Measurements from ENCODE around the gene COL13A1. TPM values are rescaled to one million over a fixed set of nuclear protein-coding genes. Genes with fewer than 3 reads are reported as not detected.

Gene COL13A1
- total and polyA plus RNA-seq, 4 donors, result 0.17 to 0.47 (median 0.18) TPM

DNA sequence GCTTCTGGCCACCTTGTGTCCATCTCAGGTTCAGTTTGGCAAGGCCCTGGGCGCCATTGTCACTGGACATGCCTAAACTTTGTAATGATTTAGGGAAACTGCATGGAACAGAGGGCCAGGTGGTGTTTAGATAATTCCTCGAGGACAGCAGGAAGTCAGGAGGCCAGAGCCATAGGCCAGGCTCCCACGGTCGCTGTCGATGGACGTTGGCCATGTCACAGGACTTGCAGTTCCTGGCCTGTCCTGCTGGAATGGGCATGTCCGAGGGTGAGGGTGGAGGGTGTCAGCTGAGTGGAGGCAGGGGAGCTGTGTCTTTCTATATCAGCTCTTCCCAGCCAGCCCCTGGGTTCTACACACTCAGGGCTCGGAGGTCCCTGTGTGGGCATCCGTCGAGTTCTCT lies 143.1 kb downstream of the COL13A1 start:
- Histone ChIP-seq H3K27me3 (ENCODE audit: control insufficient read depth in 4 of 4, insufficient read depth in 4 of 4, low read length in 3 of 4) (no peaks in the 10 kb centered on the region), H3K4me1 (ENCODE audit: control insufficient read depth in 4 of 4, insufficient read depth in 4 of 4, low read length in 3 of 4) (no peaks in the 10 kb centered on the region), H3K4me3 (ENCODE audit: low read depth in 1 of 3, low read length in 3 of 3) (no peak overlapping the region), H3K27ac (ENCODE audit: low read depth in 1 of 2, low read length in 2 of 2) (no peak overlapping the region), H3K36me3 (ENCODE audit: control insufficient read depth in 4 of 4, insufficient read depth in 3 of 4, low read depth in 1 of 4, low read length in 3 of 4) (no peaks in the 10 kb centered on the region), H3K9me3 (ENCODE audit: control insufficient read depth in 4 of 4, low read length in 3 of 4) (peaks cover 0 to 7% (median 1%) of the 10 kb centered on the region in 4 donors), H3K9ac (ENCODE audit: low read depth in 1 of 2, low read length in 2 of 2) (no peak overlapping the region)
- 86% methylated on average over 10 of the region's 10 CpGs for WGBS
- TF ChIP-seq REST (IDR thresholded peaks at IDR 0.05), result no peak
- no peak for TF ChIP-seq JUND (IDR thresholded peaks at IDR 0.05)
- no peak for TF ChIP-seq SP1 (IDR thresholded peaks at IDR 0.05)
- no peak for TF ChIP-seq YY1 (IDR thresholded peaks at IDR 0.05)
- TF ChIP-seq HNF4G (IDR thresholded peaks at IDR 0.05), result no peak
- no peak for TF ChIP-seq RXRA (IDR thresholded peaks at IDR 0.05)
- TF ChIP-seq FOXA2 (IDR thresholded peaks at IDR 0.05), result no peak
- no peak for TF ChIP-seq GABPA (IDR thresholded peaks at IDR 0.05 in 1 of 2, conservative IDR thresholded peaks at IDR 0.05 in 1 of 2)
- no peak for TF ChIP-seq FOXA1 (IDR thresholded peaks at IDR 0.05)
- TF ChIP-seq TAF1 (conservative IDR thresholded peaks at IDR 0.05), result no peak
- no peak for TF ChIP-seq RAD21 (IDR thresholded peaks at IDR 0.05)
- no peak for TF ChIP-seq HNF4A (conservative IDR thresholded peaks at IDR 0.05)
- TF ChIP-seq, protein P1, sequence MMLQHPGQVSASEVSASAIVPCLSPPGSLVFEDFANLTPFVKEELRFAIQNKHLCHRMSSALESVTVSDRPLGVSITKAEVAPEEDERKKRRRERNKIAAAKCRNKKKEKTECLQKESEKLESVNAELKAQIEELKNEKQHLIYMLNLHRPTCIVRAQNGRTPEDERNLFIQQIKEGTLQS (IDR thresholded peaks at IDR 0.05), result no peak
- DNase-seq (ENCODE audit: low spot score), result no peak

GRCh38 chr10:69948261-69948660 lies 146.6 kb downstream of the COL13A1 start:
- H3K4me3 ChIP-seq (ENCODE audit: low read depth in 1 of 3, low read length in 3 of 3), result no peak overlapping the region
- H3K36me3 ChIP-seq (ENCODE audit: control insufficient read depth in 4 of 4, insufficient read depth in 3 of 4, low read depth in 1 of 4, low read length in 3 of 4), result no peaks in the 10 kb centered on the region
- TF ChIP-seq NR2F2 (IDR thresholded peaks at IDR 0.05) (no peak), HNF4G (IDR thresholded peaks at IDR 0.05) (no peak), GABPA (IDR thresholded peaks at IDR 0.05 in 1 of 2, conservative IDR thresholded peaks at IDR 0.05 in 1 of 2) (no peak), YY1 (IDR thresholded peaks at IDR 0.05) (no peak), FOXA2 (IDR thresholded peaks at IDR 0.05) (no peak), RXRA (IDR thresholded peaks at IDR 0.05) (no peak), HNF4A (conservative IDR thresholded peaks at IDR 0.05) (no peak), REST (IDR thresholded peaks at IDR 0.05) (no peak), FOXA1 (IDR thresholded peaks at IDR 0.05) (no peak), SP1 (IDR thresholded peaks at IDR 0.05) (no peak), JUND (IDR thresholded peaks at IDR 0.05) (no peak), RAD21 (IDR thresholded peaks at IDR 0.05) (no peak)
- TF ChIP-seq, protein P2, sequence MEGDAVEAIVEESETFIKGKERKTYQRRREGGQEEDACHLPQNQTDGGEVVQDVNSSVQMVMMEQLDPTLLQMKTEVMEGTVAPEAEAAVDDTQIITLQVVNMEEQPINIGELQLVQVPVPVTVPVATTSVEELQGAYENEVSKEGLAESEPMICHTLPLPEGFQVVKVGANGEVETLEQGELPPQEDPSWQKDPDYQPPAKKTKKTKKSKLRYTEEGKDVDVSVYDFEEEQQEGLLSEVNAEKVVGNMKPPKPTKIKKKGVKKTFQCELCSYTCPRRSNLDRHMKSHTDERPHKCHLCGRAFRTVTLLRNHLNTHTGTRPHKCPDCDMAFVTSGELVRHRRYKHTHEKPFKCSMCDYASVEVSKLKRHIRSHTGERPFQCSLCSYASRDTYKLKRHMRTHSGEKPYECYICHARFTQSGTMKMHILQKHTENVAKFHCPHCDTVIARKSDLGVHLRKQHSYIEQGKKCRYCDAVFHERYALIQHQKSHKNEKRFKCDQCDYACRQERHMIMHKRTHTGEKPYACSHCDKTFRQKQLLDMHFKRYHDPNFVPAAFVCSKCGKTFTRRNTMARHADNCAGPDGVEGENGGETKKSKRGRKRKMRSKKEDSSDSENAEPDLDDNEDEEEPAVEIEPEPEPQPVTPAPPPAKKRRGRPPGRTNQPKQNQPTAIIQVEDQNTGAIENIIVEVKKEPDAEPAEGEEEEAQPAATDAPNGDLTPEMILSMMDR (IDR thresholded peaks at IDR 0.05; ENCODE audit: low read depth, low read length, missing input control), result no peak
- no peak overlapping the region for H3K27ac ChIP-seq (ENCODE audit: low read depth in 1 of 2, low read length in 2 of 2)
- 85% methylated on average over 4 of the region's 4 CpGs for WGBS
- H3K4me1 ChIP-seq (ENCODE audit: control insufficient read depth in 4 of 4, insufficient read depth in 4 of 4, low read length in 3 of 4), result no peaks in the 10 kb centered on the region
- no peaks in the 10 kb centered on the region for H3K9me3 ChIP-seq (ENCODE audit: control insufficient read depth in 4 of 4, low read length in 3 of 4)
- no peak overlapping the region for H3K9ac ChIP-seq (ENCODE audit: low read depth in 1 of 2, low read length in 2 of 2)
- DNase-seq (ENCODE audit: low spot score), result no peak
- H3K27me3 ChIP-seq (ENCODE audit: control insufficient read depth in 4 of 4, insufficient read depth in 4 of 4, low read length in 3 of 4), result no peaks in the 10 kb centered on the region
